Measurements from ENCODE around the gene ATP2C2. TPM values are rescaled to one million over a fixed set of nuclear protein-coding genes. Genes with fewer than 3 reads are reported as not detected.

ATP2C2 gene
- total RNA-seq, 2 experiments from 2014 or later: not detected

GRCh38 chr16:84497418-84498222 lies 129.3 kb downstream of the ATP2C2 start:
- POLR2A ChIA-PET: no interaction called here
- ATAC-seq (no peak), DNase-seq (no peak)
- no peak overlapping the region for H3K27ac Mint-ChIP-seq
- peaks cover under 1% of the 10 kb centered on the region for H3K4me1 Mint-ChIP-seq (ENCODE audit: low read depth)
- no peak overlapping the region for H3K4me3 Mint-ChIP-seq
- peaks cover 70% of the 10 kb centered on the region for H3K36me3 Mint-ChIP-seq (ENCODE audit: low read depth)
- H3K9me3 Mint-ChIP-seq (ENCODE audit: insufficient read depth): peaks cover 19% of the 10 kb centered on the region
- CTCF ChIA-PET: interaction anchor here (1.0 to 2.2 kb wide), 3 partner anchors 9 to 229 kb away, joined by 3 to 7 read pairs (median 5); no protein-coding TSS in a partner anchor
- H3K27me3 Mint-ChIP-seq (ENCODE audit: low read depth): no peaks in the 10 kb centered on the region

- DNase-seq (no peak), ATAC-seq (no peak)
- ChIA-PET POLR2A (no interaction called here), CTCF (interaction anchor here (1.0 to 2.2 kb wide), 3 partner anchors 8 to 228 kb away, joined by 3 to 7 read pairs (median 5); no protein-coding TSS in a partner anchor)
- Mint-ChIP-seq H3K27ac (no peak overlapping the region), H3K4me1 (ENCODE audit: low read depth) (peaks cover 3% of the 10 kb centered on the region), H3K4me3 (no peak overlapping the region), H3K27me3 (ENCODE audit: low read depth) (no peaks in the 10 kb centered on the region), H3K9me3 (ENCODE audit: insufficient read depth) (peaks cover 16% of the 10 kb centered on the region), H3K36me3 (ENCODE audit: low read depth) (peaks cover 67% of the 10 kb centered on the region)
These were observed 129.9 kb downstream of the ATP2C2 start for GRCh38 chr16:84498223-84498610.

GRCh38 chr16:84498859-84499620 lies 130.7 kb downstream of the ATP2C2 start:
- peaks cover 59% of the 10 kb centered on the region for H3K36me3 Mint-ChIP-seq (ENCODE audit: low read depth)
- H3K4me1 Mint-ChIP-seq (ENCODE audit: low read depth): peaks cover 6% of the 10 kb centered on the region
- no peak for DNase-seq
- H3K9me3 Mint-ChIP-seq (ENCODE audit: insufficient read depth): peaks cover 12% of the 10 kb centered on the region
- ATAC-seq: no peak
- H3K4me3 Mint-ChIP-seq: no peak overlapping the region
- H3K27ac Mint-ChIP-seq: no peak overlapping the region
- no peaks in the 10 kb centered on the region for H3K27me3 Mint-ChIP-seq (ENCODE audit: low read depth)
- CTCF ChIA-PET: interaction anchor here (2.2 kb wide), 1 partner anchor 8 kb away, joined by 7 read pairs; no protein-coding TSS in a partner anchor
- POLR2A ChIA-PET: no interaction called here

GRCh38 chr16:84499638-84500037 lies 131.3 kb downstream of the ATP2C2 start:
- DNase-seq: no peak
- H3K4me1 Mint-ChIP-seq (ENCODE audit: low read depth): peaks cover 9% of the 10 kb centered on the region
- POLR2A ChIA-PET: no interaction called here
- no peak overlapping the region for H3K27ac Mint-ChIP-seq
- ATAC-seq: no peak
- CTCF ChIA-PET: no interaction called here
- peaks cover 9% of the 10 kb centered on the region for H3K9me3 Mint-ChIP-seq (ENCODE audit: insufficient read depth)
- no peak overlapping the region for H3K4me3 Mint-ChIP-seq
- no peaks in the 10 kb centered on the region for H3K27me3 Mint-ChIP-seq (ENCODE audit: low read depth)
- peaks cover 56% of the 10 kb centered on the region for H3K36me3 Mint-ChIP-seq (ENCODE audit: low read depth)

- no peaks in the 10 kb centered on the region for H3K27me3 Mint-ChIP-seq (ENCODE audit: low read depth)
- no peak for DNase-seq
- peaks cover 3% of the 10 kb centered on the region for H3K9me3 Mint-ChIP-seq (ENCODE audit: insufficient read depth)
- H3K4me1 Mint-ChIP-seq (ENCODE audit: low read depth): peaks cover 18% of the 10 kb centered on the region
- ATAC-seq: no peak
- H3K27ac Mint-ChIP-seq: no peak overlapping the region
- peaks cover 51% of the 10 kb centered on the region for H3K36me3 Mint-ChIP-seq (ENCODE audit: low read depth)
- ChIA-PET CTCF (no interaction called here), POLR2A (no interaction called here)
- H3K4me3 Mint-ChIP-seq: no peak overlapping the region
These were observed 132.2 kb downstream of the ATP2C2 start for GRCh38 chr16:84500531-84500930.

- ATAC-seq (no peak), DNase-seq (no peak)
- no peak overlapping the region for H3K4me3 Mint-ChIP-seq
- no peak overlapping the region for H3K27ac Mint-ChIP-seq
- H3K4me1 Mint-ChIP-seq (ENCODE audit: low read depth): peaks cover 25% of the 10 kb centered on the region
- CTCF ChIA-PET: no interaction called here
- no peaks in the 10 kb centered on the region for H3K27me3 Mint-ChIP-seq (ENCODE audit: low read depth)
- POLR2A ChIA-PET: no interaction called here
- H3K36me3 Mint-ChIP-seq (ENCODE audit: low read depth): peaks cover 45% of the 10 kb centered on the region
- no peaks in the 10 kb centered on the region for H3K9me3 Mint-ChIP-seq (ENCODE audit: insufficient read depth)
These were observed 132.9 kb downstream of the ATP2C2 start for GRCh38 chr16:84501077-84501735.

- CTCF ChIA-PET: no interaction called here
- no peaks in the 10 kb centered on the region for H3K9me3 Mint-ChIP-seq (ENCODE audit: insufficient read depth)
- DNase-seq: no peak
- H3K4me3 Mint-ChIP-seq: no peak overlapping the region
- no peak for ATAC-seq
- H3K4me1 Mint-ChIP-seq (ENCODE audit: low read depth): peaks cover 31% of the 10 kb centered on the region
- no peak overlapping the region for H3K27ac Mint-ChIP-seq
- no peaks in the 10 kb centered on the region for H3K27me3 Mint-ChIP-seq (ENCODE audit: low read depth)
- H3K36me3 Mint-ChIP-seq (ENCODE audit: low read depth): peaks cover 40% of the 10 kb centered on the region
- POLR2A ChIA-PET: interaction anchor here (0.7 kb wide), 1 partner anchor 12 kb away, joined by 4 read pairs; no protein-coding TSS in a partner anchor
These were observed 133.7 kb downstream of the ATP2C2 start for GRCh38 chr16:84502075-84502474.

GRCh38 chr16:84502581-84502980 lies 134.2 kb downstream of the ATP2C2 start:
- Mint-ChIP-seq H3K4me3 (no peak overlapping the region), H3K27ac (no peak overlapping the region), H3K27me3 (ENCODE audit: low read depth) (no peaks in the 10 kb centered on the region), H3K36me3 (ENCODE audit: low read depth) (peaks cover 38% of the 10 kb centered on the region), H3K4me1 (ENCODE audit: low read depth) (peaks cover 36% of the 10 kb centered on the region), H3K9me3 (ENCODE audit: insufficient read depth) (no peaks in the 10 kb centered on the region)
- ATAC-seq: no peak
- CTCF ChIA-PET: no interaction called here
- POLR2A ChIA-PET: interaction anchor here (0.7 kb wide), 1 partner anchor 11 kb away, joined by 4 read pairs; no protein-coding TSS in a partner anchor
- DNase-seq: no peak

GRCh38 chr16:84503751-84504395 lies 135.5 kb downstream of the ATP2C2 start:
- Mint-ChIP-seq H3K4me1 (ENCODE audit: low read depth) (peaks cover 49% of the 10 kb centered on the region), H3K9me3 (ENCODE audit: insufficient read depth) (no peaks in the 10 kb centered on the region), H3K27ac (peak overlapping the region; percentile 24), H3K4me3 (peak overlapping the region; percentile 35), H3K36me3 (ENCODE audit: low read depth) (peaks cover 36% of the 10 kb centered on the region), H3K27me3 (ENCODE audit: low read depth) (no peaks in the 10 kb centered on the region)
- ATAC-seq (peak; percentile 1), DNase-seq (no peak)
- CTCF ChIA-PET: interaction anchor here (1.0 kb wide), 1 partner anchor 10 kb away, joined by 3 read pairs; no protein-coding TSS in a partner anchor
- POLR2A ChIA-PET: interaction anchor here (0.6 to 0.7 kb wide), 2 partner anchors 12 to 714 kb away, joined by 3 read pairs; no protein-coding TSS in a partner anchor

GRCh38 chr16:84504420-84505248 lies 136.3 kb downstream of the ATP2C2 start, which contains the start of gene MEAK7:
TSS of gene MEAK7 (minus strand) at chr16:84504659. CDS start at chr16:84498086, 6,573 bp downstream.
- peak; percentile 94 for ATAC-seq
- ChIA-PET CTCF (interaction anchor here (1.0 to 12.3 kb wide), 9 partner anchors 10 to 232 kb away, joined by 3 to 172 read pairs (median 17); no protein-coding TSS in a partner anchor), POLR2A (interaction anchor here (0.6 to 1.3 kb wide), 7 partner anchors 10 to 714 kb away, joined by 3 to 4 read pairs (median 3); no protein-coding TSS in a partner anchor)
- peak; percentile 98 for DNase-seq
- Mint-ChIP-seq H3K9me3 (ENCODE audit: insufficient read depth) (no peaks in the 10 kb centered on the region), H3K4me1 (ENCODE audit: low read depth) (peaks cover 56% of the 10 kb centered on the region), H3K27me3 (ENCODE audit: low read depth) (no peaks in the 10 kb centered on the region), H3K27ac (peak within 1 kb of the TSS; percentile 86), H3K4me3 (peak within 1 kb of the TSS; percentile 82), H3K36me3 (ENCODE audit: low read depth) (peaks cover 34% of the 10 kb centered on the region)
